Left ventricle myocardium inferior (tissue), 1 donor: ENCODE results near the gene PSMD8. TPM values are rescaled to one million over a fixed set of nuclear protein-coding genes. Genes with fewer than 3 reads are reported as not detected.
A peak's percentile ranks its signal among the peaks of the same experiment; 100 is the strongest.
"Not testable (repeated sequence)": the region's sequence is repeated elsewhere in the genome, so short reads cannot be mapped to it uniquely, and the experiment has no call there.

ENCODE experiments used
- DNase-seq: peaks from one replicate; pipeline ENCODE4 v3.0.0-alpha.2; 2020
- H3K27ac ChIP-seq: fragments of 200-600 bp; replicated peaks from 2 replicates; pipeline ENCODE4 v1.8.0; 2021
- H3K27me3 ChIP-seq: fragments of 200-600 bp; 2 replicates; pipeline ENCODE4 v1.8.0; 2021; ENCODE audit warnings: low read depth
- H3K36me3 ChIP-seq: fragments of 200-600 bp; 2 replicates; pipeline ENCODE4 v1.8.0; 2021
- H3K4me1 ChIP-seq: fragments of 200-600 bp; 2 replicates; pipeline ENCODE4 v1.8.0; 2021
- H3K4me3 ChIP-seq: fragments of 200-600 bp; 2 replicates; pipeline ENCODE4 v1.8.0; 2021; ENCODE audit warnings: mild to moderate bottlenecking, moderate library complexity
- H3K9me3 ChIP-seq: fragments of 200-600 bp; replicated peaks from 2 replicates; pipeline ENCODE4 v1.8.0; 2021
- CTCF ChIP-seq: fragments of 200-600 bp; IDR thresholded peaks from 2 replicates; pipeline ENCODE4 v1.8.0; 2021; ENCODE audit warnings: antibody characterized with exemption, mild to moderate bottlenecking, borderline replicate concordance
- intact Hi-C: fragments of 100-400 bp; cut with micrococcal nuclease; formaldehyde crosslinking; loops from one replicate; pipeline ENCODE4 v1.11.0; 2022
- total RNA-seq: library from RNA; stranded (reverse); fragmentation: NEBNext Ultra II Directional; extraction: Animal tissue kit (Norgen Biotek cat#: 25700); gene quantifications from one replicate; pipeline ENCODE4 v1.2.1, GENCODE V29; 2021
- donor health status: DM: no; HTN: yes; CAD: no; lungs with severe emphysema.

PSMD8 gene
- total RNA-seq, 1 donor from 2014 or later: 349 TPM

- H3K27me3 ChIP-seq: peaks cover 62% of the 10 kb centered on the region
Observed at GRCh38 chr19:38425222-38425809, 50.9 kb downstream of the PSMD8 start.

GRCh38 chr19:38425810-38426466 is 51.6 kb downstream of the PSMD8 start, which contains the start of gene RASGRP4:
Gene RASGRP4, minus strand, starts transcription at chr19:38426219. Its CDS starts 128 bp downstream, at chr19:38426091.
- peak; percentile 51 for DNase-seq
- no peaks in the 10 kb centered on the region for H3K36me3 ChIP-seq
- H3K4me1 ChIP-seq: peaks cover 5% of the 10 kb centered on the region
- peak within 1 kb of the TSS; percentile 46 for H3K4me3 ChIP-seq
- peak within 1 kb of the TSS; percentile 23 for H3K27ac ChIP-seq
- TF ChIP-seq CTCF: no peak
- H3K9me3 ChIP-seq: no peaks in the 10 kb centered on the region
- intact Hi-C loops: no loop called here
- H3K27me3 ChIP-seq: peaks cover 56% of the 10 kb centered on the region

More at GRCh38 chr19:38425222-38425809, 50.9 kb downstream of the PSMD8 start:
- H3K36me3 ChIP-seq: no peaks in the 10 kb centered on the region
- peaks cover 5% of the 10 kb centered on the region for H3K4me1 ChIP-seq
- no peak for TF ChIP-seq CTCF
- peak overlapping the region; percentile 46 for H3K4me3 ChIP-seq
- no peaks in the 10 kb centered on the region for H3K9me3 ChIP-seq
- intact Hi-C loops: no loop called here
- H3K27ac ChIP-seq: no peak overlapping the region
- no peak for DNase-seq

- intact Hi-C loops, H3K27ac ChIP-seq, DNase-seq, H3K9me3 ChIP-seq, H3K36me3 ChIP-seq, H3K4me3 ChIP-seq, H3K4me1 ChIP-seq: not testable (repeated sequence)
- peaks cover 53% of the 10 kb centered on the region for H3K27me3 ChIP-seq
Observed at GRCh38 chr19:38427035-38427677, 52.8 kb downstream of the PSMD8 start.

GRCh38 chr19:38429055-38429810 is 54.9 kb downstream of the PSMD8 start:
- peaks cover 53% of the 10 kb centered on the region for H3K27me3 ChIP-seq
- no peaks in the 10 kb centered on the region for H3K36me3 ChIP-seq
- DNase-seq: no peak
- intact Hi-C loops: no loop called here
- peaks cover 10% of the 10 kb centered on the region for H3K4me1 ChIP-seq
- TF ChIP-seq CTCF: no peak
- no peaks in the 10 kb centered on the region for H3K9me3 ChIP-seq
- no peak overlapping the region for H3K27ac ChIP-seq
- no peak overlapping the region for H3K4me3 ChIP-seq

GRCh38 chr19:38429811-38430156 is 55.4 kb downstream of the PSMD8 start:
- peaks cover 53% of the 10 kb centered on the region for H3K27me3 ChIP-seq

More at GRCh38 chr19:38429811-38430156, 55.4 kb downstream of the PSMD8 start:
- H3K27ac ChIP-seq: no peak overlapping the region
- intact Hi-C loops: no loop called here
- DNase-seq: no peak
- H3K36me3 ChIP-seq: no peaks in the 10 kb centered on the region
- no peaks in the 10 kb centered on the region for H3K9me3 ChIP-seq
- no peak for TF ChIP-seq CTCF
- no peak overlapping the region for H3K4me3 ChIP-seq
- peaks cover 10% of the 10 kb centered on the region for H3K4me1 ChIP-seq
